Measurements from ENCODE around the gene UQCRC1.

Gene UQCRC1

GRCh38 chr3:48565591-48566400 lies 43.6 kb downstream of the UQCRC1 start:
- no peak for DNase-seq
- Histone ChIP-seq H3K9me3 (no peaks in the 10 kb centered on the region), H3K4me1 (peaks cover 0 to 12% (median 6%) of the 10 kb centered on the region in 4 donors), H3K27ac (no peak overlapping the region), H3K27me3 (no peaks in the 10 kb centered on the region), H3K4me3 (no peak overlapping the region), H3K36me3 (no peaks in the 10 kb centered on the region)
- no peak for TF ChIP-seq CTCF (IDR thresholded peaks at IDR 0.05)
- intact Hi-C loops (cut with DNase I; ENCODE audit: low total_unique reads) = no loop called here

GRCh38 chr3:48565186-48565585 lies 44.3 kb downstream of the UQCRC1 start:
- no peaks in the 10 kb centered on the region for H3K36me3 ChIP-seq
- H3K27ac ChIP-seq = no peak overlapping the region
- TF ChIP-seq CTCF (IDR thresholded peaks at IDR 0.05) = no peak
- H3K9me3 ChIP-seq = no peaks in the 10 kb centered on the region
- intact Hi-C loops (cut with DNase I; ENCODE audit: low total_unique reads) = no loop called here
- peaks cover 0 to 19% (median 10%) of the 10 kb centered on the region in 4 donors for H3K4me1 ChIP-seq
- no peak for DNase-seq
- H3K27me3 ChIP-seq = no peaks in the 10 kb centered on the region
- no peak overlapping the region for H3K4me3 ChIP-seq

GRCh38 chr3:48564667-48565066 lies 44.8 kb downstream of the UQCRC1 start:
- no peaks in the 10 kb centered on the region for H3K9me3 ChIP-seq
- no peaks in the 10 kb centered on the region for H3K27me3 ChIP-seq
- no peak for TF ChIP-seq CTCF (IDR thresholded peaks at IDR 0.05)
- peaks cover 0 to 24% (median 15%) of the 10 kb centered on the region in 4 donors for H3K4me1 ChIP-seq
- H3K36me3 ChIP-seq = no peaks in the 10 kb centered on the region
- DNase-seq = no peak
- intact Hi-C loops (cut with DNase I; ENCODE audit: low total_unique reads) = no loop called here
- H3K27ac ChIP-seq = no peak overlapping the region
- no peak overlapping the region for H3K4me3 ChIP-seq

DNA sequence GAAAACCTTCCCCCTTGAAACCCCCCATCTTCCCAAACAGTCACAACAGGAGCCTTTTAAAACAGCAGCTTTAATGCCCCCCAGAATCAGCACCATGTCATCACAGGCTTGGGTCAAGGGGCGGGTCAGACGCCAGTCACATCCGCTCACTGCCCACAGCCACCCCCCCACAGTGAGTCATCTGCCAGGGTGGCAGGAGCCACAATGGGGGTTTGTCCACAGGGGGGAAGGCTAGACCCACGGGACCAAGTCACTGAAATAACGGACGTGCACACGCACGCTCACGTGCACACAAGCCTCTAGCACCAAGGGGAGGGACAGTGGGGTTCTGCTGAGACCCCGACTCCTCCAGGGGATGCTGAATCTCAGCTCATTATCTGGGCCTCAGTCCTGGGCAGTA lies 45.4 kb downstream of the UQCRC1 start:
- no peak overlapping the region for H3K27ac ChIP-seq
- no peak for TF ChIP-seq CTCF (IDR thresholded peaks at IDR 0.05)
- no peaks in the 10 kb centered on the region for H3K36me3 ChIP-seq
- H3K4me1 ChIP-seq = peaks cover 0 to 30% (median 20%) of the 10 kb centered on the region in 4 donors
- no peaks in the 10 kb centered on the region for H3K27me3 ChIP-seq
- no peak overlapping the region for H3K4me3 ChIP-seq
- peak; percentile 50 to 78 for DNase-seq
- intact Hi-C loops (cut with DNase I; ENCODE audit: low total_unique reads) = no loop called here
- H3K9me3 ChIP-seq = no peaks in the 10 kb centered on the region

GRCh38 chr3:48563382-48563918 lies 46.0 kb downstream of the UQCRC1 start, which contains the start of gene UCN2:
TSS of gene UCN2 (minus strand) at chr3:48563781. CDS start at chr3:48563124, 657 bp downstream.
- no peak within 1 kb of the TSS for H3K27ac ChIP-seq
- no peaks in the 10 kb centered on the region for H3K9me3 ChIP-seq
- peaks cover 0 to 36% (median 22%) of the 10 kb centered on the region in 4 donors for H3K4me1 ChIP-seq
- intact Hi-C loops (cut with DNase I; ENCODE audit: low total_unique reads) = no loop called here
- H3K27me3 ChIP-seq = no peaks in the 10 kb centered on the region
- H3K4me3 ChIP-seq = no peak within 1 kb of the TSS
- no peak for DNase-seq
- no peak for TF ChIP-seq CTCF (IDR thresholded peaks at IDR 0.05)
- H3K36me3 ChIP-seq = no peaks in the 10 kb centered on the region

Measured in tibial artery (tissue), 4 donors.